ENCODE results near the gene STX18.

STX18 gene

GRCh38 chr4:4440333-4441061 is 101.4 kb downstream of the STX18 start:
- DNase-seq: no peak

GRCh38 chr4:4439782-4440181 is 102.1 kb downstream of the STX18 start:
- no peak for DNase-seq

- no peak for DNase-seq
Observed at GRCh38 chr4:4438891-4439290, 103.0 kb downstream of the STX18 start.

GRCh38 chr4:4437798-4438470 is 103.9 kb downstream of the STX18 start:
- DNase-seq: no peak

GRCh38 chr4:4436244-4436823 is 105.5 kb downstream of the STX18 start:
- DNase-seq: no peak

- DNase-seq: no peak
Observed at GRCh38 chr4:4433941-4434340, 107.9 kb downstream of the STX18 start.

- DNase-seq: no peak
Observed at GRCh38 chr4:4432341-4433125, 109.3 kb downstream of the STX18 start.

GRCh38 chr4:4430492-4431195 is 111.2 kb downstream of the STX18 start:
- peak in 8 of 56 donors; percentile 8 to 46 (median 22) for DNase-seq

- DNase-seq: peak in 3 of 56 donors; percentile 10 to 37 (median 28)
Observed at GRCh38 chr4:4428966-4429875, 112.6 kb downstream of the STX18 start.

- no peak for DNase-seq
Observed at GRCh38 chr4:4427886-4428285, 114.0 kb downstream of the STX18 start.

GRCh38 chr4:4427121-4427870 is 114.6 kb downstream of the STX18 start:
- no peak for DNase-seq

GRCh38 chr4:4426511-4427120 is 115.2 kb downstream of the STX18 start:
- no peak for DNase-seq

GRCh38 chr4:4425696-4426095 is 116.2 kb downstream of the STX18 start:
- DNase-seq: no peak

- no peak for DNase-seq
Observed at GRCh38 chr4:4425119-4425690, 116.6 kb downstream of the STX18 start.

GRCh38 chr4:4424499-4425115 is 117.2 kb downstream of the STX18 start:
- DNase-seq: no peak

GRCh38 chr4:4423706-4424498 is 117.9 kb downstream of the STX18 start:
- DNase-seq: no peak

GRCh38 chr4:4422856-4423499 is 118.9 kb downstream of the STX18 start:
- DNase-seq: no peak

All from amygdala (tissue), 56 donors.